Loucy (cell line): Measurements from ENCODE around the gene CYLD.

Experiments used
- H2AFZ ChIP-seq: fragments of 200-600 bp; sonication (generic); 2 replicates; pipeline ENCODE4 v1.6.0; 2016; ENCODE audit warnings: antibody characterized with exemption, mild to moderate bottlenecking, low read length, moderate library complexity
- H3F3A ChIP-seq: fragments of 200-600 bp; 2 replicates; pipeline ENCODE4 v1.6.0; 2016; ENCODE audit warnings: antibody characterized with exemption, low read depth, mild to moderate bottlenecking
- H3K27me3 ChIP-seq: fragments of 200-600 bp; sonication (generic); 2 replicates; pipeline ENCODE4 v1.6.1; 2014; ENCODE audit warnings: low read length, mild to moderate bottlenecking; ENCODE audit not compliant: insufficient read depth, poor library complexity, severe bottlenecking
- H3K36me3 ChIP-seq: fragments of 200-600 bp; sonication (generic); 2 replicates; pipeline ENCODE4 v1.6.1; 2016; ENCODE audit warnings: low read length; ENCODE audit not compliant: insufficient read depth
- H3K4me1 ChIP-seq: fragments of 200-600 bp; sonication (generic); 2 replicates; pipeline ENCODE4 v1.5.1; 2014; ENCODE audit warnings: low read length, mild to moderate bottlenecking; ENCODE audit not compliant: insufficient read depth, poor library complexity, severe bottlenecking
- H3K4me2 ChIP-seq: fragments of 200-600 bp; sonication (generic); 2 replicates; pipeline ENCODE4 v1.6.0; 2014; ENCODE audit warnings: antibody characterized with exemption, low read length, low read depth, mild to moderate bottlenecking; ENCODE audit not compliant: poor library complexity, severe bottlenecking
- H3K4me3 ChIP-seq: fragments of 200-600 bp; sonication (generic); 2 replicates; pipeline ENCODE4 v1.5.1; 2014; ENCODE audit warnings: low read length, mild to moderate bottlenecking, mixed read lengths; ENCODE audit not compliant: poor library complexity, severe bottlenecking
- H3K79me2 ChIP-seq: fragments of 200-600 bp; sonication (generic); 2 replicates; pipeline ENCODE4 v1.6.1; 2014; ENCODE audit warnings: low read length; ENCODE audit not compliant: insufficient read depth
- H3K9ac ChIP-seq: fragments of 200-600 bp; sonication (generic); 2 replicates; pipeline ENCODE4 v1.6.0; 2014; ENCODE audit warnings: mild to moderate bottlenecking, low read depth, low read length, moderate library complexity; ENCODE audit not compliant: poor library complexity, severe bottlenecking
- H3K9me2 ChIP-seq: fragments of 200-600 bp; sonication (generic); replicated peaks from 2 replicates; pipeline ENCODE4 v1.6.1; 2016; ENCODE audit warnings: low read depth, low read length, mixed read lengths
- H3K9me3 ChIP-seq: fragments of 200-600 bp; sonication (generic); 2 replicates; pipeline ENCODE4 v1.6.1; 2014; ENCODE audit warnings: mild to moderate bottlenecking, antibody characterized with exemption, low read length, low read depth; ENCODE audit not compliant: insufficient read depth
- H4K20me1 ChIP-seq: fragments of 200-600 bp; sonication (generic); 2 replicates; pipeline ENCODE4 v1.6.0; 2014; ENCODE audit warnings: antibody characterized with exemption, low read length, mild to moderate bottlenecking; ENCODE audit not compliant: insufficient read depth, poor library complexity, severe bottlenecking
- EZH2phosphoT487 ChIP-seq: fragments of 200-600 bp; IDR thresholded peaks from 2 replicates; pipeline ENCODE4 v1.6.1; 2018; ENCODE audit warnings: antibody characterized with exemption, mild to moderate bottlenecking, moderate library complexity, borderline replicate concordance
- TF ChIP-seq, protein P1 (sequence below): fragments of 200-600 bp; sonication (generic); conservative IDR thresholded peaks from 2 replicates; pipeline ENCODE4 v1.5.1; 2014; ENCODE audit warnings: mild to moderate bottlenecking, antibody characterized with exemption, low read length

Gene CYLD

GRCh38 chr16:50826797-50827316, 85.0 kb downstream of the CYLD start:
- TF ChIP-seq EZH2phosphoT487, result no peak
- TF ChIP-seq, protein P1, sequence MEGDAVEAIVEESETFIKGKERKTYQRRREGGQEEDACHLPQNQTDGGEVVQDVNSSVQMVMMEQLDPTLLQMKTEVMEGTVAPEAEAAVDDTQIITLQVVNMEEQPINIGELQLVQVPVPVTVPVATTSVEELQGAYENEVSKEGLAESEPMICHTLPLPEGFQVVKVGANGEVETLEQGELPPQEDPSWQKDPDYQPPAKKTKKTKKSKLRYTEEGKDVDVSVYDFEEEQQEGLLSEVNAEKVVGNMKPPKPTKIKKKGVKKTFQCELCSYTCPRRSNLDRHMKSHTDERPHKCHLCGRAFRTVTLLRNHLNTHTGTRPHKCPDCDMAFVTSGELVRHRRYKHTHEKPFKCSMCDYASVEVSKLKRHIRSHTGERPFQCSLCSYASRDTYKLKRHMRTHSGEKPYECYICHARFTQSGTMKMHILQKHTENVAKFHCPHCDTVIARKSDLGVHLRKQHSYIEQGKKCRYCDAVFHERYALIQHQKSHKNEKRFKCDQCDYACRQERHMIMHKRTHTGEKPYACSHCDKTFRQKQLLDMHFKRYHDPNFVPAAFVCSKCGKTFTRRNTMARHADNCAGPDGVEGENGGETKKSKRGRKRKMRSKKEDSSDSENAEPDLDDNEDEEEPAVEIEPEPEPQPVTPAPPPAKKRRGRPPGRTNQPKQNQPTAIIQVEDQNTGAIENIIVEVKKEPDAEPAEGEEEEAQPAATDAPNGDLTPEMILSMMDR, result no peak
- Histone ChIP-seq H3K4me1 (no peaks in the 10 kb centered on the region), H3K9me2 (no peaks in the 10 kb centered on the region), H3K4me3 (no peak overlapping the region), H4K20me1 (no peaks in the 10 kb centered on the region), H3K27me3 (no peaks in the 10 kb centered on the region), H3K9me3 (no peaks in the 10 kb centered on the region), H3K9ac (no peak overlapping the region), H2AFZ (no peak overlapping the region), H3F3A (no peaks in the 10 kb centered on the region), H3K4me2 (no peak overlapping the region), H3K79me2 (no peaks in the 10 kb centered on the region), H3K36me3 (no peaks in the 10 kb centered on the region)

DNA sequence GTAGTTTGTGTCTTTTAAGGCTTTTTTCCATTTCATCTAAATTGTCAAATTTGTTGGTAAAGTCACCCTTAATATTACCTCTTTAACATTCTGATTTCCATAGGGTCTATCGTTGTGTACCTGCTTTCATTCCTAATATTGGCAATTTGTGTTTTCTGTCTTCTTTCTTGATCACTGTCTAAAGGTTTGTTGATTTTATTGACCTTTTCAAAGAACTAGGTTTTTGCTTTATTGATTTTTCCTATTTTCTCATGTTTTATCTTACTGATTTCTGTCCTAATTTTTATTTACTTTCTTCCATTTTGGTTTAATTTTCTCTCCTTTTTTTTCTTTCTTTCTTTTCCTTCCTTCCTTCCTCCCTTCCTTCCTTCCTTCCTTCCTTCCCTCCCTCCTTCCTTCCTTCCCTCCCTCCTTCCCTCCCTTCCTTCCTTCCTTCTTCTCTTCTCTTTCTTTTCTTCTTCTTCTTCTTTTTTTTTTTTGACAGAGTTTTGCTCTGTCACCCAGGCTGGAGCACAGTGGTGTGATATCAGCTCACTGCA, 86.3 kb downstream of the CYLD start:
- Histone ChIP-seq H3K4me3 (no peak overlapping the region), H3K79me2 (no peaks in the 10 kb centered on the region), H3K4me2 (no peak overlapping the region), H3K9ac (no peak overlapping the region), H3K36me3 (no peaks in the 10 kb centered on the region), H2AFZ (no peak overlapping the region), H3F3A (no peaks in the 10 kb centered on the region), H4K20me1 (no peaks in the 10 kb centered on the region), H3K9me3 (no peaks in the 10 kb centered on the region), H3K4me1 (no peaks in the 10 kb centered on the region), H3K9me2 (no peaks in the 10 kb centered on the region), H3K27me3 (no peaks in the 10 kb centered on the region)
- no peak for TF ChIP-seq EZH2phosphoT487
- TF ChIP-seq, protein P1, result no peak

DNA sequence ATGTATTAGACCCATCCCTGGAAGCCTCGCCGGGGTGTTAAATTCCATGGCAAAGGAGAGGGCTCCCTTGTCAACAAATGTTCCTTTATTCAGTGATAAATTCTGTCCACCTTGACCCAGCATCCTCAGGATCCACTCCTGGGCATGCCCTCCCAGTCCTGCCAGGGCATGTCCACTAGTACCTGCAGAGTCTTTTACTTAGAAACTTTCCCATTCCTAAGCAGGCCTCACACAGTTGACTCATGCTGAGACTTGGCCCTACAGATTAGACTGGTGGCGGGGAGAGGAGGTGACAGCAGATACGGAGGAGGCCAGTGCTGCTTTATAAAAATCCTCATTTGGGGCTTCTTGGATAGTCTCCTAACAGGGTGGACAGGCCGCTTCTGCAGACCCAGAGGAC, 88.8 kb downstream of the CYLD start:
- no peaks in the 10 kb centered on the region for H3F3A ChIP-seq
- no peaks in the 10 kb centered on the region for H3K27me3 ChIP-seq
- H3K9me3 ChIP-seq, result no peaks in the 10 kb centered on the region
- H3K9me2 ChIP-seq, result no peaks in the 10 kb centered on the region
- no peaks in the 10 kb centered on the region for H3K36me3 ChIP-seq
- no peak for TF ChIP-seq EZH2phosphoT487
- TF ChIP-seq, protein P1, result no peak
- H3K79me2 ChIP-seq, result no peaks in the 10 kb centered on the region
- no peak overlapping the region for H3K4me2 ChIP-seq
- no peaks in the 10 kb centered on the region for H4K20me1 ChIP-seq
- no peak overlapping the region for H2AFZ ChIP-seq
- H3K4me1 ChIP-seq, result no peaks in the 10 kb centered on the region
- no peak overlapping the region for H3K4me3 ChIP-seq
- no peak overlapping the region for H3K9ac ChIP-seq
